Liver (tissue), 9 donors: ENCODE data around the gene C12orf57. TPM values are rescaled to one million over a fixed set of nuclear protein-coding genes. Genes with fewer than 3 reads are reported as not detected.
A peak's percentile ranks its signal among the peaks of the same experiment; 100 is the strongest.

Experiments used
- DNase-seq: peaks from one replicate; pipeline ENCODE4 v3.0.0-alpha.2; 2017; ENCODE audit warnings: low spot score
- H3K27ac ChIP-seq, 2 donors: one replicate each; pipeline ENCODE4 v1.7.0; 2013; ENCODE audit warnings: inconsistent platforms in 2 of 2, low read length in 2 of 2, control low read depth in 1 of 2, low read depth in 1 of 2, mild to moderate bottlenecking in 1 of 2
- H3K27me3 ChIP-seq, 4 donors: one replicate each; pipeline versions ENCODE4 v1.6.1 to v1.7.0; 2013; ENCODE audit warnings: low read length in 3 of 4, inconsistent platforms in 1 of 4, mild to moderate bottlenecking in 1 of 4, moderate library complexity in 1 of 4; ENCODE audit not compliant: control insufficient read depth in 4 of 4, insufficient read depth in 4 of 4
- H3K36me3 ChIP-seq, 4 donors: one replicate each; pipeline versions ENCODE4 v1.6.1 to v1.7.0; 2013; ENCODE audit warnings: low read length in 3 of 4, mild to moderate bottlenecking in 3 of 4, low read depth in 1 of 4, moderate library complexity in 1 of 4; ENCODE audit not compliant: control insufficient read depth in 4 of 4, insufficient read depth in 3 of 4
- H3K4me1 ChIP-seq, 4 donors: one replicate each; pipeline versions ENCODE4 v1.6.1 to v1.7.0; 2013; ENCODE audit warnings: low read length in 3 of 4, mild to moderate bottlenecking in 3 of 4, moderate library complexity in 1 of 4; ENCODE audit not compliant: control insufficient read depth in 4 of 4, insufficient read depth in 4 of 4
- H3K4me3 ChIP-seq, 3 donors: one replicate each; pipeline versions ENCODE4 v1.6.1 to v1.7.0; 2013; ENCODE audit warnings: low read length in 3 of 3, control low read depth in 1 of 3, low read depth in 1 of 3, mild to moderate bottlenecking in 1 of 3
- H3K9ac ChIP-seq, 2 donors: one replicate each; pipeline ENCODE4 v1.7.0; 2013; ENCODE audit warnings: low read length in 2 of 2, mild to moderate bottlenecking in 2 of 2, moderate library complexity in 2 of 2, control low read depth in 1 of 2, low read depth in 1 of 2
- H3K9me3 ChIP-seq, 4 donors: one replicate each; pipeline versions ENCODE4 v1.6.1 to v1.7.0; 2013; ENCODE audit warnings: low read length in 3 of 4; ENCODE audit not compliant: control insufficient read depth in 4 of 4
- ATF3 ChIP-seq: IDR thresholded peaks from 2 replicates; pipeline ENCODE4 v1.6.1; 2016; ENCODE audit warnings: antibody characterized with exemption
- CTCF ChIP-seq: fragments of 150-350 bp; IDR thresholded peaks from 2 replicates; pipeline ENCODE4 v1.5.1; 2017; ENCODE audit warnings: improper control_type of control experiment, low read depth, low read length; ENCODE audit not compliant: missing input control
- EGR1 ChIP-seq, 2 donors: IDR thresholded peaks; 2 replicates each; pipeline ENCODE4 v1.6.1; 2016 to 2018; ENCODE audit warnings: antibody characterized with exemption in 2 of 2, low read depth in 2 of 2
- FOXA1 ChIP-seq: IDR thresholded peaks from 2 replicates; pipeline ENCODE4 v1.6.1; 2016; ENCODE audit warnings: antibody characterized with exemption
- FOXA2 ChIP-seq: IDR thresholded peaks from 2 replicates; pipeline ENCODE4 v1.6.1; 2016; ENCODE audit warnings: antibody characterized with exemption
- GABPA ChIP-seq, 2 donors: IDR thresholded peaks in 1 of 2; conservative IDR thresholded peaks in 1 of 2; 2 replicates each; pipeline ENCODE4 v1.6.1; 2016; ENCODE audit warnings: antibody characterized with exemption in 2 of 2, mild to moderate bottlenecking in 1 of 2, moderate library complexity in 1 of 2
- HNF4A ChIP-seq, 2 donors: conservative IDR thresholded peaks; 2 replicates each; pipeline ENCODE4 v1.6.1; 2016; ENCODE audit warnings: antibody characterized with exemption in 2 of 2, mild to moderate bottlenecking in 2 of 2
- HNF4G ChIP-seq: IDR thresholded peaks from 2 replicates; pipeline ENCODE4 v1.6.1; 2016; ENCODE audit warnings: antibody characterized with exemption
- JUND ChIP-seq, 2 donors: IDR thresholded peaks; 2 replicates each; pipeline ENCODE4 v1.6.1; 2016; ENCODE audit warnings: antibody characterized with exemption in 2 of 2
- MAX ChIP-seq: IDR thresholded peaks from 2 replicates; pipeline ENCODE4 v1.6.1; 2016; ENCODE audit warnings: antibody characterized with exemption
- NR2F2 ChIP-seq: IDR thresholded peaks from 2 replicates; pipeline ENCODE4 v1.6.1; 2016; ENCODE audit warnings: antibody characterized with exemption
- RAD21 ChIP-seq, 2 donors: IDR thresholded peaks; 2 replicates each; pipeline ENCODE4 v1.6.1; 2016; ENCODE audit warnings: antibody characterized with exemption in 2 of 2, mild to moderate bottlenecking in 2 of 2
- REST ChIP-seq: IDR thresholded peaks from 2 replicates; pipeline ENCODE4 v1.6.1; 2016; ENCODE audit warnings: antibody characterized with exemption, mild to moderate bottlenecking
- RXRA ChIP-seq, 2 donors: IDR thresholded peaks; 2 replicates each; pipeline ENCODE4 v1.6.1; 2017 to 2018; ENCODE audit warnings: antibody characterized with exemption in 2 of 2, mild to moderate bottlenecking in 1 of 2
- SP1 ChIP-seq: IDR thresholded peaks from 2 replicates; pipeline ENCODE4 v1.6.1; 2018; ENCODE audit warnings: antibody characterized with exemption, mild to moderate bottlenecking
- TAF1 ChIP-seq: conservative IDR thresholded peaks from 2 replicates; pipeline ENCODE4 v1.6.1; 2016; ENCODE audit warnings: antibody characterized with exemption, mild to moderate bottlenecking
- YY1 ChIP-seq: IDR thresholded peaks from 2 replicates; pipeline ENCODE4 v1.6.1; 2016; ENCODE audit warnings: antibody characterized with exemption, mild to moderate bottlenecking
- ZBTB33 ChIP-seq: IDR thresholded peaks from 2 replicates; pipeline ENCODE4 v1.6.1; 2016; ENCODE audit warnings: antibody characterized with exemption
- WGBS: extraction: QIAGEN DNeasy Blood & Tissue Kit; methylation state at CpG from one replicate; pipeline ENCODE4 v1.1.7; 2013; 5-methylcytosine and 5-hydroxymethylcytosine counted together
- polyA plus RNA-seq, 2 donors: library from polyadenylated mRNA; stranded (reverse) in 1 of 2; unstranded in 1 of 2; fragments of 200-250 nt in 1 of 2; fragments of >200 nt in 1 of 2; fragmentation: Nextera tagmentation in 1 of 2; extraction: Ambion mirVana in 1 of 2; gene quantifications; one replicate each; pipeline versions ENCODE4 v1.2.1 to v1.2.3, GENCODE V29; 2013 to 2015
- total RNA-seq, 2 donors: library from RNA; depleted of rRNA; stranded (reverse); fragments of >200 nt; gene quantifications; one replicate each; pipeline ENCODE4 v1.2.3, GENCODE V29; 2014
- donor health status: healthy.
- donor health status: healthy.
- donor health status: healthy.
- donor health status: healthy.
- donor health status: healthy.

C12orf57 gene
- total and polyA plus RNA-seq, 4 donors = 49.2 to 193 (median 65.7) TPM

GRCh38 chr12:6914246-6914946 is 29.4 kb upstream of the C12orf57 start, which contains the start of gene ENO2:
Gene ENO2, plus strand, starts transcription at chr12:6914580. Its CDS starts 1,253 bp downstream, at chr12:6915833.
- WGBS = 1% methylated on average over 68 of the region's 68 CpGs
- Histone ChIP-seq H3K4me1 (peaks cover 3 to 13% (median 5%) of the 10 kb centered on the region in 4 donors), H3K4me3 (peak within 1 kb of the TSS in 2 of 3 donors; percentile 50 to 65), H3K36me3 (no peaks in the 10 kb centered on the region), H3K9me3 (no peaks in the 10 kb centered on the region), H3K27me3 (peaks cover 0 to 6% (median 0%) of the 10 kb centered on the region in 4 donors), H3K27ac (peak within 1 kb of the TSS; percentile 47 to 56), H3K9ac (no peak within 1 kb of the TSS)
- peak; percentile 61 for DNase-seq
- TF ChIP-seq RXRA (IDR thresholded peaks at IDR 0.05) (no peak), REST (no peak), YY1 (no peak), MAX (no peak), JUND (IDR thresholded peaks at IDR 0.05) (no peak), RAD21 (IDR thresholded peaks at IDR 0.05) (no peak), SP1 (no peak), FOXA2 (no peak), ATF3 (no peak), HNF4A (conservative IDR thresholded peaks at IDR 0.05) (no peak), EGR1 (IDR thresholded peaks at IDR 0.05; ENCODE audit: low read depth in 2 of 2) (no peak), CTCF (no peak), FOXA1 (no peak), ZBTB33 (no peak), GABPA (IDR thresholded peaks at IDR 0.05 in 1 of 2, conservative IDR thresholded peaks at IDR 0.05 in 1 of 2) (no peak), NR2F2 (no peak), TAF1 (no peak), HNF4G (no peak)
